Measurements from ENCODE around the gene SORBS1. TPM values are rescaled to one million over a fixed set of nuclear protein-coding genes. Genes with fewer than 3 reads are reported as not detected.

Gene SORBS1
- total RNA-seq, 1 experiment from 2014 or later, result 36.6 TPM

GRCh38 chr10:95416973-95417372 is 144.2 kb downstream of the SORBS1 start:
- no peak for DNase-seq (ENCODE audit: low read depth, low spot score)
- in situ Hi-C loops (cut with HindIII; ENCODE audit: low pct_unique_long_range_greater_than_20kb, low sequenced_read_pairs), result no loop called here

GRCh38 chr10:95416270-95416669 is 144.9 kb downstream of the SORBS1 start:
- in situ Hi-C loops (cut with HindIII; ENCODE audit: low pct_unique_long_range_greater_than_20kb, low sequenced_read_pairs), result no loop called here
- no peak for DNase-seq (ENCODE audit: low read depth, low spot score)

GRCh38 chr10:95415621-95416031 is 145.5 kb downstream of the SORBS1 start:
- in situ Hi-C loops (cut with HindIII; ENCODE audit: low pct_unique_long_range_greater_than_20kb, low sequenced_read_pairs), result no loop called here
- DNase-seq (ENCODE audit: low read depth, low spot score), result no peak

- no peak for DNase-seq (ENCODE audit: low read depth, low spot score)
- in situ Hi-C loops (cut with HindIII; ENCODE audit: low pct_unique_long_range_greater_than_20kb, low sequenced_read_pairs), result no loop called here
These were observed 146.2 kb downstream of the SORBS1 start for GRCh38 chr10:95414844-95415485.

- in situ Hi-C loops (cut with HindIII; ENCODE audit: low pct_unique_long_range_greater_than_20kb, low sequenced_read_pairs), result no loop called here
- no peak for DNase-seq (ENCODE audit: low read depth, low spot score)
These were observed 146.9 kb downstream of the SORBS1 start for GRCh38 chr10:95414016-95414830.

- in situ Hi-C loops (cut with HindIII; ENCODE audit: low pct_unique_long_range_greater_than_20kb, low sequenced_read_pairs), result no loop called here
- no peak for DNase-seq (ENCODE audit: low read depth, low spot score)
These were observed 147.6 kb downstream of the SORBS1 start for GRCh38 chr10:95413588-95413987.

- no peak for DNase-seq (ENCODE audit: low read depth, low spot score)
- in situ Hi-C loops (cut with HindIII; ENCODE audit: low pct_unique_long_range_greater_than_20kb, low sequenced_read_pairs), result no loop called here
These were observed 149.5 kb downstream of the SORBS1 start for GRCh38 chr10:95411635-95412034.

GRCh38 chr10:95408983-95409873 is 151.9 kb downstream of the SORBS1 start:
- DNase-seq (ENCODE audit: low read depth, low spot score), result no peak
- in situ Hi-C loops (cut with HindIII; ENCODE audit: low pct_unique_long_range_greater_than_20kb, low sequenced_read_pairs), result no loop called here

GRCh38 chr10:95408148-95408960 is 152.8 kb downstream of the SORBS1 start:
- in situ Hi-C loops (cut with HindIII; ENCODE audit: low pct_unique_long_range_greater_than_20kb, low sequenced_read_pairs), result no loop called here
- no peak for DNase-seq (ENCODE audit: low read depth, low spot score)

- in situ Hi-C loops (cut with HindIII; ENCODE audit: low pct_unique_long_range_greater_than_20kb, low sequenced_read_pairs), result no loop called here
- DNase-seq (ENCODE audit: low read depth, low spot score), result no peak
These were observed 153.6 kb downstream of the SORBS1 start for GRCh38 chr10:95407546-95407945.

GRCh38 chr10:95406651-95407280 is 154.4 kb downstream of the SORBS1 start:
- peak; percentile 76 for DNase-seq (ENCODE audit: low read depth, low spot score)
- in situ Hi-C loops (cut with HindIII; ENCODE audit: low pct_unique_long_range_greater_than_20kb, low sequenced_read_pairs), result no loop called here

- DNase-seq (ENCODE audit: low read depth, low spot score), result no peak
- in situ Hi-C loops (cut with HindIII; ENCODE audit: low pct_unique_long_range_greater_than_20kb, low sequenced_read_pairs), result no loop called here
These were observed 155.5 kb downstream of the SORBS1 start for GRCh38 chr10:95405655-95406054.

- in situ Hi-C loops (cut with HindIII; ENCODE audit: low pct_unique_long_range_greater_than_20kb, low sequenced_read_pairs), result no loop called here
- no peak for DNase-seq (ENCODE audit: low read depth, low spot score)
These were observed 156.3 kb downstream of the SORBS1 start for GRCh38 chr10:95404864-95405263.

- in situ Hi-C loops (cut with HindIII; ENCODE audit: low pct_unique_long_range_greater_than_20kb, low sequenced_read_pairs), result no loop called here
- DNase-seq (ENCODE audit: low read depth, low spot score), result no peak
These were observed 156.7 kb downstream of the SORBS1 start for GRCh38 chr10:95404462-95404858.

- DNase-seq (ENCODE audit: low read depth, low spot score), result no peak
- in situ Hi-C loops (cut with HindIII; ENCODE audit: low pct_unique_long_range_greater_than_20kb, low sequenced_read_pairs), result no loop called here
These were observed 157.3 kb downstream of the SORBS1 start for GRCh38 chr10:95403700-95404461.

- in situ Hi-C loops (cut with HindIII; ENCODE audit: low pct_unique_long_range_greater_than_20kb, low sequenced_read_pairs), result no loop called here
These were observed 159.3 kb downstream of the SORBS1 start for GRCh38 chr10:95401704-95402469.

More at GRCh38 chr10:95401704-95402469, 159.3 kb downstream of the SORBS1 start:
- DNase-seq (ENCODE audit: low read depth, low spot score), result no peak
